Measurements from ENCODE around the gene FUOM.
A peak's percentile ranks its signal among the peaks of the same experiment; 100 is the strongest.
"Not testable (repeated sequence)": the region's sequence is repeated elsewhere in the genome, so short reads cannot be mapped to it uniquely, and the experiment has no call there.

The FUOM gene

DNA sequence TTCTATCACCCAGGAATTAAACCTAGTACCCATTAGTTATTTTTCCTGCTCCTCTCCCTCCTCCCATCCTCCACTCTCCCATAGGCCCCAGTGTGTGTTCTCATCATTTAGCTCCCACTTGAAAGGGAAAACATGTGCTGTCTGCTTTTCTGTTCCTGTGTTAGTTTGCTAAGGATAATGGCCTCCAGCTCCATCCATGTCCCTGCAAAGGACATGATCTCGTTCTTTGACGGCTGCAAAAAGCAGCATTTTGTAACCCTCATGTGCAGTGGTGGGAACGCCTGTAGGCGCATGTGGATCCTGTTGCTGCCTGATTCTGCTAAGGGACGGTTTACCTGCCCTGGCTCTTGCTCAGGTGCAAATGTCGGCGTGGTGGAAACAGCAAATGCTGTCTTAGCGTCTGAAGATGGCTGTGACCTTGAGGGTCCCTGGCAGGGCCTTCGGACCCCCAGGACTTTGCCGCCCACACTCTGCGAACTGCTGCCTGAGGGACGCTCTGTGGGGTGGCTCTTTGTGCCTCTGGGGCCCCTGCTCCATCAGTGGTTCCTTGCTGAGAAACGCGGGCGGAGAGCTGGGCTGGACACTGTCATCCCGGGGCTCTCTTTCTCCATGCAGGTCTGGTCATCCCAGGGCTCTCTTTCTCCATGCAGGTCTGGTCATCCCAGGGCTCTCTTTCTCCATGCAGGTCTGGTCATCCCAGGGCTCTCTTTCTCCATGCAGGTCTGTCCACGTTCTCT, 30.6 kb upstream of the FUOM start:
- no peak for DNase-seq

- DNase-seq, result not testable (repeated sequence)
Measured at GRCh38 chr10:133386951-133387350, 29.1 kb upstream of the FUOM start.

DNA sequence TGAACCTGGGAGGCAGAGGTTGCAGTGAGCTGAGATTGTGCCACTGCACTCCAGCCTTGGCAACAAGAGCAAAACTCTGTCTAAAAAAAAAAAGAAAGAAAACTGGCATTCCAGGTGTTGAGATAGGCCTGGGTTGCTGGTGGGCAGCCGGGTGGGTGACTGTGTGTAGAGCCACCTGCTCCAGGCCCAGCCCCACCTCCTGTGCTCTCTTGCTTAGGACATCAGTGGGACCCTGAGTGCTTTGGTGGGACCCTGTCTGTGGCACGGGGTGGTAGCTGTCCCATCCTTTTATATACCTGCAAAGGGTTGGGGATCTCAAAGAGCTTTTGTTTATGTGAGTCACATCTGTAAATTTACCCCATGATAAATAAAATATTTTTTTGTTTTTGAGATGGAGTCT, 27.4 kb upstream of the FUOM start:
- DNase-seq, result no peak

GRCh38 chr10:133384071-133384470, 26.3 kb upstream of the FUOM start:
- no peak for DNase-seq

- no peak for DNase-seq
Measured at GRCh38 chr10:133383551-133383950, 25.7 kb upstream of the FUOM start.

GRCh38 chr10:133381036-133381435, 23.2 kb upstream of the FUOM start:
- DNase-seq, result no peak

GRCh38 chr10:133379801-133380666, 22.2 kb upstream of the FUOM start:
- no peak for DNase-seq

DNA sequence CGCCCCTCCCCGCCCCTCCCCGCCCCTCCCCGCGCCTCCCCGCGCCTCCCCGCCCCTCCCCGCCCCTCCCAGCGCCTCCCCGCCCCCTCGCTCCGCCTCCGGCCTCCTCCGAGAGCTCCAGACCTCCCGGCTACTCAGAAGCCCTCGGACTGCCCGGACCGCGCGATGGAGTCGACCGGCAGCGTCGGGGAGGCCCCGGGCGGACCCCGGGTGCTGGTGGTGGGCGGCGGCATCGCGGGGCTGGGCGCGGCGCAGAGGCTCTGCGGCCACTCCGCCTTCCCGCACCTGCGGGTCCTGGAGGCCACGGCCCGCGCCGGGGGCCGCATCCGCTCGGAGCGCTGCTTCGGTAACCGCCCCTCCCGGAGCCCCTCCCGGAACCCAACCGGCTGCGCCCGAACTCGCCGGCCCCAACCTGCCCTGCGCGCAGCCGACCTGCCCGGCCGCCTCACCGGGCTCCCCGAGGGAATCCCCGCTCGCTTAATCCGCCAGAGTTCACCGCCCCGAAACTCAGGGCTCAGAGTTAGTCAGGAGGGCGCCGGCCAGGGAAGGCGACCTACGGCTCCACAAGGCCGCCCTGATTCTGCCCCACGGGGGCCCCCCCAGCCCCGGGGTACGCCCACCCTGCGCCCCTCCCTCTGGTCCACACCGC, 21.5 kb upstream of the FUOM start, which contains the start of gene PAOX:
PAOX (plus strand) TSS at position 111 of the 649 bp plus-strand sequence; CDS start at position 166, 55 bp downstream.
- DNase-seq, result no peak

- no peak for DNase-seq
Measured at GRCh38 chr10:133378251-133379096, 20.7 kb upstream of the FUOM start.

- DNase-seq, result no peak
Measured at GRCh38 chr10:133377818-133378250, 20.0 kb upstream of the FUOM start.

GRCh38 chr10:133377025-133377817, 19.4 kb upstream of the FUOM start:
- no peak for DNase-seq

DNA sequence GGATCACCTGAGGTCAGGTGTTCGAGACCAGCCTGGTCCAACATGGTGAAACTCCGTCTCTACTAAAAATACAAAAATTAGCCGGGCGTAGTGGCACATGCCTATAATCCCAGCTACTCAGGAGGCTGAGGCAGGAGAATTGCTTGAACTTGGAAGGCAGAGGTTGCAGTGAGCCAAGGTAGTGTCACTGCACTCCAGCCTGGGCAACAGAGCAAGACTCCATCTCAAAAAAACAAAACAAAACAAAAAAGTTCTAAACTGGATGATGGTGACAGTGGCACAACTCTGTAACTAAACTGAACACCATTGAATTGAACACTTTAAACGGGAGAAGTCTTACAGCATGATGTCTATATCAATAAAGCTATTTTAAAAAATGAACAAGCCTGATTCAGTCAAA, 18.4 kb upstream of the FUOM start:
- not testable (repeated sequence) for DNase-seq

GRCh38 chr10:133375357-133376115, 17.7 kb upstream of the FUOM start:
- no peak for DNase-seq

DNA sequence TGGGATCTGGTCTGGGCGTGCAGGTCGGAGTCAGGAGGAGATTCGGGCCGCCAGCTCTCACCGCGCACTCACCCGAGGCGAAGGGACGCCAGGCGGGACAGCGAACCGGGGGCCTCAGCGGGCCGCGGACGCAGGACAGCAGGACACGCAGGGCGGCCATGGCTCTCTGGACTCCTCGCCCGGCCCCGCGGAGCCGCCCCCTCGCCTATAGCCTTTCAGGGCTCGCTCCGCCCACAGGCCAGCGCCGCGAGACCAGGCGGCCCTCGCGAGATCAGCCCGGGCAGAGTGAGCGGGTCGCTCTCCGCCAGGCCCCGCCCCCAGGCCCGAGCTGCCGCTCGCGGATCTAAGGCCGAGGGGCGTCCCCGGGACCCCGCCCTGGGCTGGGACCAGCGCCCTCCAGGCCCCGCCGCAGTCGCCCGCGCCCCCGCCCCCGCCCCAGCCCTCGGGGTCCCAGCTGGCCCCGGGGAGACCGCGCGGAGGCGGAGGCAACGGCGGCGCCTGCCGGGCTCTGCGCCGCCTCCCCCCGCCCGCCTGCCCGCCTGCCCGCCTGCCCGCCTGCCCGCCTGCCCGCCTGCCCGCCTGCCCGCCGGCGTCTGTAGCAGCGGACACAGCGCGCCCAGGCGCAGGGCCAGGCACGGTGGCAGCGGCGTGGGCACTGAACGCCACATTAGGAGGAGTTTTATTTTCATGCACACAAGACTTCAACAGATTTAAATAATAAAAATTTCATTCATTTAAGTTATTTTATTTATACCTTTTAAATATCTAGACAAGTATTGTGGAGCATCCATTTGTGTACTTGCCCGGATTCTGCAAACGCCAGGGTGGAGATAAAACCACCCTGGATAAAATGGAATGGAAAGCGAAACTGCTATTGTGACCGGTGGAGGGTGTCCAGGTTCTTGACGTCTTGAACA, 15.6 kb upstream of the FUOM start, which contains the start of gene ECHS1:
ECHS1 (minus strand) TSS at position 181 of the 917 bp plus-strand sequence; CDS start at position 160, 21 bp downstream.
- peak; percentile 53 for DNase-seq

DNA sequence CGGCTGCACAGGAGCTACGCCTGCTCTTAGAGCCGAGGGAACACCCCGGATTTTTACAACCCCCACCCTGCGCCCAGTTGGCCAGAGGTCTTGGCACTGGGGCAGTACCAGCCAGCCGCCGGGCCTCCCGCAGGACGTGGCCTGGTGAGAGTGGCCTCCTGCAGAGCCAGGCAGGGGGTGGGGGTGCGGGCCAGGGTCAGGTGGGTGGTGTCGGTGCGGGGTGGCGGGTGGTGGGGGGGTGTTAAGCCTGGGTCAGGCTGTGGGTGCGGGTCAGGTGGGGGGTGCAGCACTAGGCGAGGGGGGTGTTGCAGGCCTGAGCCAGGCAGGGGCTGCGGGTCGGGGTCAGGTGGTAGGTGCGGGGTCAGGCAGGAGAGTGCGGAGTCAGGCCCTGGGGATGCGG, 14.7 kb upstream of the FUOM start:
- DNase-seq, result no peak

DNA sequence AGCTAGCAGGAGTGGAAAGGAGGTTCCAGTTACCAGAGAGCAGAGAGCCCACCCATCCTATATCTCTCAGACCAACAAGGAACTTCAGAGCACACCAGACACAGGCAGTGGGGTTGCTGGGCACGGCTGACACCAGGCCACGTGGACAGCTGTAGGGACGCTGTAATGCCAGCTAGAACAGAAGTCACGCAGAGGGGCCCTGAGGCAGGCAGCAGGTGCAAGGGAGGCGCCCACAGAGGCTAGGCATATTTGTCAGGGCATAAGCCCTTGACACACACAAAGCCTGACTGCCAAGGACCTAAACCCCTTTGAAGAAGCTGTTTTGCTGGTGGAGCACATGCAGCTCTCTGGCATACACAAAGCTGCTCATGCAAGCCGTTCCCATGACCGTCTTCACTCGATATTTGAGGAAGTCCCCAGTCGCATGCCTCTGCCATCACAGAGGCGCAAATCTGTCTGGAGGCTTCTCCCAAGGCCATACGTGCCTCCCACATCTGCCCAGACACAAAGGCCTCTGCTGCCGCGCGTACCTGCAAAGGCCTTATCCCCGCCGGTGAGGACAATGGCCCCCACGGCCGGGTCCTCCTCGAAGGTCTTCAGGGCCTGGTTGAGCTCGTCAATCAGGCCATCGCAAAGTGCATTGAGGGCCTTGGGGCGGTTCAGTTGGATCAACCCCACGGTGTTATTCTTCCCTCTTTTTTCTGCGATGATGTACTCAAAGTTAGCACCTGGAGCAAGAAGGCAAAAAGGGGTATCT, 12.4 kb upstream of the FUOM start:
- DNase-seq, result no peak

DNA sequence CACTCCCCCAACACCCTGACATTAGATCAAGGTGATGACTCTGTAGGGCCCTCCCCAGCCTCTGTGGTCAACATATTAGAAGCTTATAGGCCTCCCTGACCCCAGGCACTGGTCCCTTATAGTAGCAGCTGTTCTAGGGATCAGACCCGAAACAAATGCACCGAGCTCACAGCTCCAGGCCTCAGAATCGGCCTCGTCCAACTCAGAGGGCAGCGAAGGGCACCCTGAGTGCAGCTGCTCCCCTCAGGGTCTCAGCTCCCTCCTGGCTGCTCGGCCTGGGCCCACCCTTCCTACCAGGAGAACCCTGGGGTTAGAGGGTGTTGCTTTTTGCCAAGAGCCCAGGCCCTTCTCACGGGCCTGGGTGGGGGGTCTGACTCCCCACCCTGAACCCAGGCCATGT, 10.3 kb upstream of the FUOM start:
- DNase-seq, result no peak

DNA sequence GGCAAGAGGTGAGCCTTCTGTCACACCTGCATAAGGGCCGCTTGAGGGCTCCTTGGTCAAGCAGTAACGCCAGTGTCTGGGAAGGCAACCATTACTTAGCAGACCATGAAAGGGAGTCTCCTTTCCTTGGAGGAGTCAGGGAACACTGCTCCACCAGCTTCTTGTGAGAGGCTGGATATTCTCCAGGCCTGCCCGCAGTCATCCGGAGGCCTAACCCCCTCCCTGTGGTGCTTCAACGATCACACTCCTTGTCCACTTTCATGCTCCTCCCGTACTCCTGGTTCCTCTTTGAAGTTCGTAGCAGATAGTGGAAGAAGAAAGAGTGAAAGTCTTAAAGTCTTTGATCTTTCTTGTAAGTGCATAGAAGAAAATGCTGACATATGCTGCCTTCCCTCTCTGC, 9.6 kb upstream of the FUOM start:
- DNase-seq, result not testable (repeated sequence)

DNA sequence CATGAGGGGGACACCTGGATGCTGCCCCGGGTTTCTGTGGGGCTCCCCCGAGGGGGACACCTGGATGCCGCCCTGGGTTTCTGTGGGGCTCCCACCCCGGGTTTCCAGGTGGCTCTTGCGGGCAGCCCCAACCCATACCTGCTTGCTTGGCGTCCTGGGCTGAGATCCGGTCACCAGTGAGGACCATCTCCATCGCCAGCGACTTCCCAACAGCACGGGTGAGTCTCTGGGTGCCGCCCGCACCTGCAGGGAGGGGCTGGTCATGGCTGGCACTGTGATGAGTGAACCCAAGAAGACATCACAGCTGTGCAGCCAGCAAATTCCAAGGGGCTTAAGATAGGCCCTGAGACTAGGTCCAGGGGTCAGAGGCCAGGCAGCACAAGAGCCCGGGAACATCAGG, 8.9 kb upstream of the FUOM start:
- DNase-seq, result no peak

Data from NCI-H1694 (cell line).